PC-3 (cell line): ENCODE data around the gene SAAL1. TPM values are rescaled to one million over a fixed set of nuclear protein-coding genes. Genes with fewer than 3 reads are reported as not detected.

Experiments
- ATAC-seq: fragments of 200-7000 bp; cut with Tn5 transposase; 2 replicates; pipeline ENCODE4 v1.9.1; 2020; ENCODE audit warnings: mild to moderate bottlenecking, moderate library complexity
- BruUV-seq: library from RNA; stranded (reverse); fragments of 400-500 nt; replicated peaks from 2 replicates; lab custom pipeline; 2021; lab: Mats Ljungman, UMichigan
- CTCF ChIA-PET: fragments of 300-600 bp; sonication (Branson Sonifier 250); formaldehyde crosslinking; loops from one replicate; lab custom pipeline; 2022; ENCODE audit warnings: antibody characterized with exemption; lab: Charles Lee
- POLR2A ChIA-PET: fragments of 300-600 bp; sonication (Branson Sonifier 250); formaldehyde crosslinking; loops from one replicate; lab custom pipeline; 2022; ENCODE audit warnings: antibody characterized with exemption; ENCODE audit not compliant: unreplicated experiment; lab: Charles Lee
- DNase-seq: peaks from one replicate; pipeline ENCODE4 v3.0.0-alpha.2; 2015
- H2AFZ ChIP-seq: fragments of 300-600 bp; sonication (generic); 2 replicates; pipeline ENCODE4 v1.6.0; 2016; ENCODE audit warnings: antibody characterized with exemption, low read length
- H3F3A ChIP-seq: fragments of 300-600 bp; sonication (generic); one replicate; pipeline ENCODE4 v1.6.0; 2017; ENCODE audit warnings: antibody characterized with exemption, low read length, control low read depth, mild to moderate bottlenecking; ENCODE audit not compliant: unreplicated experiment
- H3K27ac ChIP-seq: fragments of 300-600 bp; sonication (generic); 2 replicates; pipeline ENCODE4 v1.5.1; 2016; ENCODE audit warnings: mild to moderate bottlenecking, low read length
- H3K27me3 ChIP-seq: fragments of 300-600 bp; sonication (generic); 2 replicates; pipeline ENCODE4 v1.6.1; 2016; ENCODE audit warnings: low read length, mixed read lengths
- H3K36me3 ChIP-seq: fragments of 300-600 bp; sonication (generic); 2 replicates; pipeline ENCODE4 v1.6.1; 2016; ENCODE audit warnings: low read depth, mixed run types, low read length, mixed read lengths
- H3K4me1 ChIP-seq: fragments of 300-600 bp; sonication (generic); 2 replicates; pipeline ENCODE4 v1.5.1; 2016; ENCODE audit warnings: low read length; ENCODE audit not compliant: insufficient read depth
- H3K4me2 ChIP-seq: fragments of 300-600 bp; sonication (generic); 2 replicates; pipeline ENCODE4 v1.6.0; 2016; ENCODE audit warnings: low read length
- H3K4me3 ChIP-seq: fragments of 300-600 bp; sonication (generic); 2 replicates; pipeline ENCODE4 v1.5.1; 2016; ENCODE audit warnings: mild to moderate bottlenecking, low read length, mixed read lengths
- H3K79me2 ChIP-seq: fragments of 300-600 bp; sonication (generic); 2 replicates; pipeline ENCODE4 v1.6.1; 2017; ENCODE audit warnings: low read length, mixed read lengths
- H3K9ac ChIP-seq: fragments of 300-600 bp; sonication (generic); 2 replicates; pipeline ENCODE4 v1.6.0; 2016; ENCODE audit warnings: mild to moderate bottlenecking, low read length
- H3K9me2 ChIP-seq: fragments of 300-600 bp; sonication (generic); replicated peaks from 2 replicates; pipeline ENCODE4 v1.6.1; 2016; ENCODE audit warnings: mixed run types, low read length, mixed read lengths
- H3K9me3 ChIP-seq: fragments of 300-600 bp; sonication (generic); 2 replicates; pipeline ENCODE4 v1.6.1; 2016; ENCODE audit warnings: low read length, mixed read lengths
- H4K20me1 ChIP-seq: fragments of 300-600 bp; sonication (generic); 2 replicates; pipeline ENCODE4 v1.6.1; 2016; ENCODE audit warnings: low read length, mixed read lengths
- EZH2 ChIP-seq: fragments of 300-600 bp; sonication (generic); IDR thresholded peaks from one replicate; pipeline ENCODE4 v1.6.1; 2017; ENCODE audit warnings: antibody characterized with exemption, mild to moderate bottlenecking, low read length; ENCODE audit not compliant: unreplicated experiment
- EZH2phosphoT487 ChIP-seq: fragments of 300-600 bp; sonication (generic); IDR thresholded peaks from 2 replicates; pipeline ENCODE4 v1.6.1; 2018; ENCODE audit warnings: mild to moderate bottlenecking, antibody characterized with exemption, low read length, borderline replicate concordance
- intact Hi-C: fragments of 100-400 bp; cut with micrococcal nuclease; formaldehyde crosslinking; loops from 2 replicates; pipeline ENCODE4 v1.9.0; 2023
- total RNA-seq: library from RNA; depleted of rRNA; stranded (reverse); fragments of >200 nt; gene quantifications from 2 replicates; pipeline ENCODE4 v1.2.3, GENCODE V29; 2014
- TF ChIP-seq, protein P1 (sequence below): fragments of 300-600 bp; sonication (generic); conservative IDR thresholded peaks from 2 replicates; pipeline ENCODE4 v1.5.1; 2017; ENCODE audit warnings: antibody characterized with exemption, low read depth, mild to moderate bottlenecking, low read length

The SAAL1 gene
- total RNA-seq, 1 experiment from 2014 or later: 25.4 TPM

DNA sequence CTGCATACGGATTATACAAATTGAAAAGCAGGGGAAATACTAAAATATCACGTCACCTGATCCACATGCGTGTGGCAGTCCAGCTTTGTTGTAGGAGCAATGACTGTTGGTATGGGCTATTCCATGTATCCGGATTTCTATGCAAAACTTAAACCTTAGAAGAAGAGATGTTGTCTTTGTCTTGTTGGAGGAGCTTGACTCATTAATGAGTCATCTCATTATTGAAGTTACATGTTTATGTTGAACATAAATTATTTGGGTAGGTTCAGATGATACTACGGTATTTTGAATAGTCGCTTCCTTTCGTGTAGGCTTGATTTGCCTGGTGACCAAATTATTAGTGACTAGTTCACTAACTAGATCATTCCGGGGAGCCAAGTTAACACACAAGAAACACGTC lies 806 bp upstream of the SAAL1 start:
- DNase-seq: peak; percentile 70
- TF ChIP-seq EZH2 (no peak), EZH2phosphoT487 (no peak)
- TF ChIP-seq, protein P1, sequence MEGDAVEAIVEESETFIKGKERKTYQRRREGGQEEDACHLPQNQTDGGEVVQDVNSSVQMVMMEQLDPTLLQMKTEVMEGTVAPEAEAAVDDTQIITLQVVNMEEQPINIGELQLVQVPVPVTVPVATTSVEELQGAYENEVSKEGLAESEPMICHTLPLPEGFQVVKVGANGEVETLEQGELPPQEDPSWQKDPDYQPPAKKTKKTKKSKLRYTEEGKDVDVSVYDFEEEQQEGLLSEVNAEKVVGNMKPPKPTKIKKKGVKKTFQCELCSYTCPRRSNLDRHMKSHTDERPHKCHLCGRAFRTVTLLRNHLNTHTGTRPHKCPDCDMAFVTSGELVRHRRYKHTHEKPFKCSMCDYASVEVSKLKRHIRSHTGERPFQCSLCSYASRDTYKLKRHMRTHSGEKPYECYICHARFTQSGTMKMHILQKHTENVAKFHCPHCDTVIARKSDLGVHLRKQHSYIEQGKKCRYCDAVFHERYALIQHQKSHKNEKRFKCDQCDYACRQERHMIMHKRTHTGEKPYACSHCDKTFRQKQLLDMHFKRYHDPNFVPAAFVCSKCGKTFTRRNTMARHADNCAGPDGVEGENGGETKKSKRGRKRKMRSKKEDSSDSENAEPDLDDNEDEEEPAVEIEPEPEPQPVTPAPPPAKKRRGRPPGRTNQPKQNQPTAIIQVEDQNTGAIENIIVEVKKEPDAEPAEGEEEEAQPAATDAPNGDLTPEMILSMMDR: no peak
- H3K9me3 ChIP-seq: no peaks in the 10 kb centered on the region
- no peaks in the 10 kb centered on the region for H4K20me1 ChIP-seq
- H3K4me1 ChIP-seq: peaks cover 21% of the 10 kb centered on the region
- H3K4me3 ChIP-seq: peak overlapping the region; percentile 93; the same call in 1 of the 2 replicates
- H3K4me2 ChIP-seq: peak overlapping the region; percentile 78
- ChIA-PET POLR2A (no interaction called here), CTCF (interaction anchor here (0.8 to 1.0 kb wide), 2 partner anchors 18 to 116 kb away, joined by 3 to 6 read pairs; no protein-coding TSS in a partner anchor)
- H3K27me3 ChIP-seq: no peaks in the 10 kb centered on the region
- ATAC-seq: peak; percentile 72
- BruUV-seq: no TSS peak
- peaks cover 17% of the 10 kb centered on the region for H3K36me3 ChIP-seq
- no peaks in the 10 kb centered on the region for H3K9me2 ChIP-seq
- H3K27ac ChIP-seq: peak overlapping the region; percentile 6; the same call in 1 of the 2 replicates
- peaks cover 29% of the 10 kb centered on the region for H3K79me2 ChIP-seq
- intact Hi-C loops: loop anchor here (1.0 to 5.0 kb wide), 2 partner anchors 94 to 114 kb away; partner anchors contain the start of gene SERGEF
- H3K9ac ChIP-seq: no peak overlapping the region
- peak overlapping the region; percentile 93 for H2AFZ ChIP-seq
- no peaks in the 10 kb centered on the region for H3F3A ChIP-seq

DNA sequence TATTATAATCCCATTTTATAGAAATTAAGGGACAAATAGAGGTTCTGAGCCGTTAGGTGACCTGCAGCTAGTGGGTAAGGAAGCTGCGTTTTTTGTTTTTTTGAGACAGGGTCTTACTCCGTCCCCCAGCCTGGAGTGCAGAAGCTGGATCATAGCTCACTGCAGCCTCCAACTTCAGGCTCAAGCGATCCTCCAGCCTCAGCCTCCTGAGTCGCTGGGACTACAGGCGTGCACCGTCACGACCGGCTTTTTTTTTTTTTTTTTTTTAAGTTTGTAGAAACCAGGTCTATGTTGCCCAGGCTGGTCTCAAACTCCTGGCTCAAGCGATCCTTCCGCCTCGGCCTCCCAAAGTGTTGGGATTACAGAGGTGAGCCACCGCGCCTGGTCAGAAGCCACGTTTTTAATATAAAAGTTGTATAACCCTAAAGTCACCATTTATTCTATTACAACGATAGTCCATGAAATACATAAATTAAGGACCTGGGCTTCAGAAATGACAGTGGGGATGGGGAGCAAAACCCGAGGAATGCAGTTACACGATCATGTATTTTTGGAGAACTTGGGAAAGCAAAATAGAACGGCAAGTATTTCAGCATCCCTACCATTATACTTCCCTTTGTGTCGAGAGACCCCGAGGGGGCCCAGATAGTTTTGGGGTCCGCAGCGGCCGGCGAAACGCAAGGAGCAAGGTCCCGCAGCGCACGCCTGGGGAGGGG lies 638 bp downstream of the SAAL1 start:
- no peak for ATAC-seq
- no peaks in the 10 kb centered on the region for H3K9me3 ChIP-seq
- peak overlapping the region; percentile 93 for H2AFZ ChIP-seq
- no peaks in the 10 kb centered on the region for H3K9me2 ChIP-seq
- H3K4me2 ChIP-seq: peak overlapping the region; percentile 78
- BruUV-seq: TSS peak; percentile 56
- no peaks in the 10 kb centered on the region for H3K27me3 ChIP-seq
- ChIA-PET POLR2A (no interaction called here), CTCF (interaction anchor here (0.6 kb wide), 2 partner anchors 10 to 216 kb away, joined by 3 read pairs; partner anchors contain the start of gene HPS5)
- no peak for TF ChIP-seq EZH2
- TF ChIP-seq, protein P1: no peak
- no peak for TF ChIP-seq EZH2phosphoT487
- peak overlapping the region; percentile 93 for H3K4me3 ChIP-seq
- H3F3A ChIP-seq: no peaks in the 10 kb centered on the region
- H3K79me2 ChIP-seq: peaks cover 29% of the 10 kb centered on the region
- no peak for DNase-seq
- no peak overlapping the region for H3K27ac ChIP-seq
- peak overlapping the region; percentile 94 for H3K9ac ChIP-seq
- H3K4me1 ChIP-seq: peaks cover 21% of the 10 kb centered on the region
- H4K20me1 ChIP-seq: no peaks in the 10 kb centered on the region
- intact Hi-C loops: loop anchor here (5.0 kb wide), 1 partner anchor 93 kb away; the partner anchor contains the start of gene SERGEF
- peaks cover 17% of the 10 kb centered on the region for H3K36me3 ChIP-seq
